Heart left ventricle (tissue), 16 donors: ENCODE data around the gene EVI2A. TPM values are rescaled to one million over a fixed set of nuclear protein-coding genes. Genes with fewer than 3 reads are reported as not detected.

Experiments
- ATAC-seq, 4 donors: fragments of 200-7000 bp; cut with Tn5 transposase; one replicate each; pipeline ENCODE4 v1.9.1; 2020 to 2022; ENCODE audit warnings: moderate library complexity in 4 of 4, mild to moderate bottlenecking in 3 of 4, moderate number of reproducible peaks in 1 of 4
- DNase-seq, 5 donors: peaks; one replicate each; pipeline ENCODE4 v3.0.0-alpha.2; 2020
- H3K27ac ChIP-seq, 12 donors: fragments of 200-600 bp; sonication (generic) in 4 of 12; one replicate each; pipeline versions ENCODE4 v1.5.0 to v1.8.0; 2016 to 2022; ENCODE audit warnings: mild to moderate bottlenecking in 2 of 12
- H3K27me3 ChIP-seq, 9 donors: fragments of 200-600 bp; sonication (generic) in 2 of 9; one replicate each; pipeline versions ENCODE4 v1.5.1 to v1.8.0; 2016 to 2022; ENCODE audit warnings: mild to moderate bottlenecking in 3 of 9
- H3K36me3 ChIP-seq, 9 donors: fragments of 200-600 bp; sonication (generic) in 2 of 9; one replicate each; pipeline versions ENCODE4 v1.5.0 to v1.8.0; 2018 to 2022; ENCODE audit warnings: mild to moderate bottlenecking in 2 of 9
- H3K4me1 ChIP-seq, 12 donors: fragments of 200-600 bp; sonication (generic) in 4 of 12; one replicate each; pipeline versions ENCODE4 v1.5.0 to v1.8.0; 2016 to 2022; ENCODE audit warnings: mild to moderate bottlenecking in 3 of 12
- H3K4me3 ChIP-seq, 12 donors: fragments of 200-600 bp; sonication (generic) in 4 of 12; one replicate each; pipeline versions ENCODE4 v1.5.0 to v1.8.0; 2017 to 2022; ENCODE audit warnings: mild to moderate bottlenecking in 9 of 12, moderate library complexity in 4 of 12
- H3K9me3 ChIP-seq, 12 donors: fragments of 200-600 bp; sonication (generic) in 4 of 12; one replicate each; pipeline versions ENCODE4 v1.5.0 to v1.8.0; 2016 to 2022; ENCODE audit warnings: mild to moderate bottlenecking in 1 of 12
- CTCF ChIP-seq, 12 donors: fragments of 200-600 bp; sonication (generic) in 4 of 12; IDR thresholded peaks; one replicate each; pipeline versions ENCODE4 v1.5.0 to v1.8.0; 2018 to 2022; ENCODE audit warnings: antibody characterized with exemption in 12 of 12, mild to moderate bottlenecking in 5 of 12
- POLR2A ChIP-seq, 2 donors: fragments of 450-650 bp; IDR thresholded peaks; one replicate each; pipeline ENCODE4 v1.6.1; 2017; ENCODE audit warnings: antibody characterized with exemption in 2 of 2, mild to moderate bottlenecking in 2 of 2, moderate library complexity in 2 of 2
- WGBS, 4 donors: extraction: QIAGEN DNeasy Blood & Tissue Kit in 2 of 4; methylation state at CpG; one replicate each; pipeline versions ENCODE4 v1.1.5 to v1.1.7; 2013 to 2018; 5-methylcytosine and 5-hydroxymethylcytosine counted together
- intact Hi-C, 10 donors: fragments of 100-400 bp; cut with DNase I; formaldehyde crosslinking; loops; one replicate each; pipeline versions ENCODE4 v1.11.1 to v1.14.2; 2022
- polyA plus RNA-seq, 2 donors: library from polyadenylated mRNA; stranded (reverse); fragments of 200-250 nt; gene quantifications; one replicate each; pipeline ENCODE4 v1.2.3, GENCODE V29; 2013
- total RNA-seq, 9 donors: library from RNA; depleted of rRNA in 2 of 9; stranded (reverse); fragments of >200 nt in 2 of 9; fragmentation: NEBNext Ultra II Directional in 3 of 9; extraction: Animal tissue kit (Norgen Biotek cat#: 25700) in 3 of 9; gene quantifications; one replicate each; pipeline versions ENCODE4 v1.1.0 to v1.2.4, GENCODE V29; 2016 to 2023
- donor health status: ischemic (EF 13 %, LVEDD 7.1; RV severe dilation, severe dysfunction).
- donor health status: healthy with polysubstance abuse.
- donor health status: DM: no; HTN: yes; CAD: no.
- donor health status: DM: no; HTN: no; CAD: no.
- donor health status: ischemic (EF 25% LVEDD 6.9; RV normal size, moderate dysfunction).
- donor health status: ischemic (EF 25% LVEDD 5.7; RV mildly dilated, moderate dysfunction).
- donor health status: healthy.
- donor health status: DM: yes; HTN: yes; CAD: no.
- donor health status: ischemic (EF 35%, LVEDD 5.7; RV mildly dilated, moderate dysfunction).
- donor health status: nonischemic (EF 11% LVEDD 7.7; RV severe dilation, severe dysfunction).
- donor health status: DM: yes; HTN: yes; CAD: no.
- donor health status: PGD.
- donor health status: ischemic (EF 29% LVEDD 5.4; RV normal size, mild dysfunction).
- donor health status: nonischemic (EF 23%, LVEDD 6.1; RV moderate dilation, normal function).

EVI2A gene
- total and polyA plus RNA-seq, 11 donors = 0.63 to 13.3 (median 1.9) TPM

- H3K27ac ChIP-seq = no peak overlapping the region
- no peaks in the 10 kb centered on the region for H3K9me3 ChIP-seq
- ATAC-seq = no peak
- 82 to 89% (median 87%) methylated on average over 3 of the region's 3 CpGs for WGBS, 4 donors
- intact Hi-C loops = no loop called here
- H3K36me3 ChIP-seq = peaks cover 0 to 19% (median 6%) of the 10 kb centered on the region in 9 donors
- TF ChIP-seq CTCF (IDR thresholded peaks at IDR 0.05) = no peak
- no peak for TF ChIP-seq POLR2A (IDR thresholded peaks at IDR 0.05)
- H3K4me1 ChIP-seq = peaks cover 0 to 4% (median 0%) of the 10 kb centered on the region in 12 donors
- no peaks in the 10 kb centered on the region for H3K27me3 ChIP-seq
- DNase-seq = no peak
- H3K4me3 ChIP-seq = no peak overlapping the region
Measured at GRCh38 chr17:31294820-31295488, 26.5 kb downstream of the EVI2A start.

- H3K27ac ChIP-seq = no peak overlapping the region
- H3K9me3 ChIP-seq = no peaks in the 10 kb centered on the region
- H3K27me3 ChIP-seq = no peaks in the 10 kb centered on the region
- ATAC-seq = no peak
- H3K4me3 ChIP-seq = no peak overlapping the region
- peaks cover 0 to 5% (median 0%) of the 10 kb centered on the region in 12 donors for H3K4me1 ChIP-seq
- no peak for DNase-seq
- H3K36me3 ChIP-seq = peaks cover 0 to 20% (median 6%) of the 10 kb centered on the region in 9 donors
- intact Hi-C loops = no loop called here
- TF ChIP-seq CTCF (IDR thresholded peaks at IDR 0.05) (no peak), POLR2A (IDR thresholded peaks at IDR 0.05) (no peak)
- 91 to 96% (median 93%) methylated on average over 3 of the region's 3 CpGs for WGBS, 4 donors
Measured at GRCh38 chr17:31294231-31294630, 27.2 kb downstream of the EVI2A start.

GRCh38 chr17:31293581-31293980 is 27.8 kb downstream of the EVI2A start:
- no peak for ATAC-seq
- DNase-seq = no peak
- H3K4me1 ChIP-seq = peaks cover 0 to 5% (median 0%) of the 10 kb centered on the region in 12 donors
- H3K27ac ChIP-seq = no peak overlapping the region
- TF ChIP-seq POLR2A (IDR thresholded peaks at IDR 0.05) (no peak), CTCF (IDR thresholded peaks at IDR 0.05) (no peak)
- peaks cover 0 to 21% (median 6%) of the 10 kb centered on the region in 9 donors for H3K36me3 ChIP-seq
- H3K27me3 ChIP-seq = no peaks in the 10 kb centered on the region
- no peak overlapping the region for H3K4me3 ChIP-seq
- intact Hi-C loops = no loop called here
- no peaks in the 10 kb centered on the region for H3K9me3 ChIP-seq
- 88 to 99% (median 95%) methylated on average over 2 of the region's 2 CpGs for WGBS, 4 donors

GRCh38 chr17:31291820-31292219 is 29.6 kb downstream of the EVI2A start:
- Histone ChIP-seq H3K27me3 (no peaks in the 10 kb centered on the region), H3K9me3 (no peaks in the 10 kb centered on the region), H3K36me3 (peaks cover 0 to 24% (median 6%) of the 10 kb centered on the region in 9 donors), H3K27ac (no peak overlapping the region), H3K4me3 (no peak overlapping the region), H3K4me1 (peaks cover 0 to 5% (median 0%) of the 10 kb centered on the region in 12 donors)
- ATAC-seq (no peak), DNase-seq (no peak)
- intact Hi-C loops = no loop called here
- TF ChIP-seq CTCF (IDR thresholded peaks at IDR 0.05) = no peak
- no peak for TF ChIP-seq POLR2A (IDR thresholded peaks at IDR 0.05)
